MCF 10A (cell line): Measurements from ENCODE around the gene ARID5B. TPM values are rescaled to one million over a fixed set of nuclear protein-coding genes. Genes with fewer than 3 reads are reported as not detected.
A peak's percentile ranks its signal among the peaks of the same experiment; 100 is the strongest.

Experiments used
- BruUV-seq: library from RNA; stranded (reverse); fragments of 400-500 nt; replicated peaks from 2 replicates; lab custom pipeline; 2021; lab: Mats Ljungman, UMichigan
- CTCF ChIA-PET: fragments of 300-600 bp; sonication (Branson Sonifier 250); formaldehyde crosslinking; extraction: SDS; loops from one replicate; lab custom pipeline; 2021; ENCODE audit warnings: antibody characterized with exemption, inconsistent platforms; lab: Yijun Ruan, JAX
- POLR2A ChIA-PET: fragments of 300-600, 350-650 bp; sonication (Branson Sonifier 250); formaldehyde crosslinking; extraction: SDS; loops from one replicate; lab custom pipeline; 2020; ENCODE audit warnings: antibody characterized with exemption, inconsistent platforms; lab: Yijun Ruan, JAX
- DNase-seq: peaks from one replicate; pipeline ENCODE4 v3.0.0-alpha.2; 2018; ENCODE audit not compliant: unreplicated experiment
- H3K27ac Mint-ChIP-seq: one replicate; pipeline ENCODE4 v1.8.0; 2022; ENCODE audit warnings: mild to moderate bottlenecking, low read depth, mixed read lengths; ENCODE audit not compliant: unreplicated experiment
- H3K27me3 Mint-ChIP-seq: one replicate; pipeline ENCODE4 v1.8.0; 2022; ENCODE audit warnings: mixed read lengths; ENCODE audit not compliant: insufficient read depth, unreplicated experiment
- H3K36me3 Mint-ChIP-seq: one replicate; pipeline ENCODE4 v1.8.0; 2022; ENCODE audit warnings: mild to moderate bottlenecking, moderate library complexity, mixed read lengths; ENCODE audit not compliant: insufficient read depth, unreplicated experiment
- H3K4me1 Mint-ChIP-seq: one replicate; pipeline ENCODE4 v1.8.0; 2022; ENCODE audit warnings: mixed read lengths; ENCODE audit not compliant: insufficient read depth, unreplicated experiment
- H3K4me3 Mint-ChIP-seq: one replicate; pipeline ENCODE4 v1.8.0; 2022; ENCODE audit warnings: mild to moderate bottlenecking, moderate library complexity, mixed read lengths; ENCODE audit not compliant: unreplicated experiment
- H3K9me3 Mint-ChIP-seq: one replicate; pipeline ENCODE4 v1.8.0; 2022; ENCODE audit warnings: mixed read lengths; ENCODE audit not compliant: unreplicated experiment
- intact Hi-C: fragments of 100-400 bp; cut with micrococcal nuclease; formaldehyde crosslinking; loops from 2 replicates; pipeline ENCODE4 v1.14.1; 2022
- total RNA-seq: library from RNA; stranded (reverse); gene quantifications from 2 replicates; pipeline ENCODE4 v1.2.3, GENCODE V29; 2022
- TF ChIP-seq, protein P1 (sequence below): fragments of 200-600 bp; IDR thresholded peaks from one replicate; pipeline ENCODE4 v1.8.0; 2022; ENCODE audit warnings: antibody characterized with exemption, mild to moderate bottlenecking; ENCODE audit not compliant: unreplicated experiment

Gene ARID5B
- total RNA-seq, 1 experiment from 2014 or later: 12.2 TPM

DNA sequence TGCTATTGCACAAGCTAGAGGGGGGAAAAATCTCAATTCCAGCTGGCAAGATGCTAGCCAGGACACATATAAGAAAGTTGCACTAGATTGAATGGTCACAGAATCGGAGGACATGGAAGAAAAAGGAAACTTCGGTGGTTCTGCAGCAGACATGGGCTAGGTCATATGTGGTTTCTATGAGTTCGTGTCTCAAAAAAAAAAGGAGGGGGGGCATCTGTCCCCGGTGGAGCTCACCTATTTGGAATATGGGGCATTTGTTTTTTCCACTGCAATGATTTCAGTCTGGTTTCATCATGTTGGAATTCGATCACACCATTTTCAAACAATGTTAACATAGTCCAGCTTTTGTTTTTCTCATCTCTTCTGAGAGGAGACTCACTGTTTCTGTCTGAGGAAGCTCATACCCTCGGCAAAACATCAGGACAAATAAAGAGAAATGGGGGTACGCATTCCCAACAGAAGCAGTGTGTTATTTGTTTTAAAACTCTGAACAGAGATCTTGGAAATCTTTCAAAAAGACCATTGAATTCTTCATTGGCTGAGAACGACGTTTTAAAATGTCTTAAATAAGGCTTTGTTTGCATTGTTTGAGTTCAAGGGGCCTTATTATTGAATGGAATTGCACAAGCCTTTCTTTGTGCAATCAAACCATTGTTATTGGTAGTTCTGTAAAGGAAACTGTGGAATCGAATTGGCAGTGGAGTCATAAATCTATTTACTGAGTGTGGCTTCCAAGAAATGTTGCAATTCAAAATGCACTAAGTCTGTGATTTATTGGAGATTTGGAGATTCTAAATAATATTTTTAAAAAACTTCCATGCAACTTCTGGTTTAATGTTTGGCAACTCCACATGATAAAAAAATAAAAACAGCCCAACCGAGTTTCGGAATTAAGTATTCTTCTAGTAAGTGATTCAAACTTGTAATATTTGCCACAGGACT lies 194.0 kb downstream of the ARID5B start:
- no peaks in the 10 kb centered on the region for H3K27me3 Mint-ChIP-seq
- DNase-seq: peak; percentile 81
- ChIA-PET POLR2A (interaction anchor here (0.8 to 5.1 kb wide), 10 partner anchors 11 to 193 kb away, joined by 3 to 34 read pairs (median 4); no protein-coding TSS in a partner anchor), CTCF (interaction anchor here (0.6 to 0.8 kb wide), 4 partner anchors 31 to 192 kb away, joined by 3 to 5 read pairs (median 4); no protein-coding TSS in a partner anchor)
- H3K27ac Mint-ChIP-seq: peak overlapping the region; percentile 98
- peaks cover 7% of the 10 kb centered on the region for H3K9me3 Mint-ChIP-seq
- peak overlapping the region; percentile 58 for H3K4me3 Mint-ChIP-seq
- TF ChIP-seq, protein P1, sequence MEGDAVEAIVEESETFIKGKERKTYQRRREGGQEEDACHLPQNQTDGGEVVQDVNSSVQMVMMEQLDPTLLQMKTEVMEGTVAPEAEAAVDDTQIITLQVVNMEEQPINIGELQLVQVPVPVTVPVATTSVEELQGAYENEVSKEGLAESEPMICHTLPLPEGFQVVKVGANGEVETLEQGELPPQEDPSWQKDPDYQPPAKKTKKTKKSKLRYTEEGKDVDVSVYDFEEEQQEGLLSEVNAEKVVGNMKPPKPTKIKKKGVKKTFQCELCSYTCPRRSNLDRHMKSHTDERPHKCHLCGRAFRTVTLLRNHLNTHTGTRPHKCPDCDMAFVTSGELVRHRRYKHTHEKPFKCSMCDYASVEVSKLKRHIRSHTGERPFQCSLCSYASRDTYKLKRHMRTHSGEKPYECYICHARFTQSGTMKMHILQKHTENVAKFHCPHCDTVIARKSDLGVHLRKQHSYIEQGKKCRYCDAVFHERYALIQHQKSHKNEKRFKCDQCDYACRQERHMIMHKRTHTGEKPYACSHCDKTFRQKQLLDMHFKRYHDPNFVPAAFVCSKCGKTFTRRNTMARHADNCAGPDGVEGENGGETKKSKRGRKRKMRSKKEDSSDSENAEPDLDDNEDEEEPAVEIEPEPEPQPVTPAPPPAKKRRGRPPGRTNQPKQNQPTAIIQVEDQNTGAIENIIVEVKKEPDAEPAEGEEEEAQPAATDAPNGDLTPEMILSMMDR: no peak
- intact Hi-C loops: loop anchor here (5.0 kb wide), 2 partner anchors 147 to 193 kb away; partner anchors contain the start of gene ARID5B
- H3K36me3 Mint-ChIP-seq: peaks cover 57% of the 10 kb centered on the region
- TSS peak; percentile 70 for BruUV-seq
- H3K4me1 Mint-ChIP-seq: peaks cover 57% of the 10 kb centered on the region

DNA sequence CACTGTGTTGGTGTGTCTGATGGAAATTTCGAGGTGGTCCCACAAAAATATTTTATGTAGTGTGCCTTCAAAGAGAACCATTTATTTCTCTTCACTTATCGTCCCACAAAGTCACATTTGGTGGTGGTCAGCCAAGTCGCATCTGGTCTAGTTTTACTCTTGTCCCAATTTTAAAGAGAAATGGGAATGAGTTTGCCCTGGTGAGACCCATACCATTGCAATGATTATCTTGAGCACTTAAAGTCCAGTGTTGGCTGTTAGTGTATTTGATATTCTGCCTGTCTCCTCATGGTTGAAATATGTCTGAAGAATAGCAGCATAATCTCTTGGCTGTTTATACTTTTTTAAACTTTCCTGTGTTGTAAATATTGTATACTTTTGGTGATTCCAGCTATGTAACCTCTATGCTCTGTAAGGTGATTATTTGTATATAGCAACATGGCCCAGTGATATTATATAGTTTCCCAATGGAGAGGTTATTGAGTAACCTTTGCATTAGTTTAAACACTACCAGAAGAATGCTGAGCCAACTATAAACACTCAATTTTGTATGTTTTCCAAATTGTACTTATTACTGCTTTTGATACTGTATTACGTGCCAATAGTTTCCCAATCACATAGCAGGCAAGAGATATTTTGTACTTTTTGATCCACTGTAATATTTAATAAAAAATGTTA lies 194.9 kb downstream of the ARID5B start:
- no TSS peak for BruUV-seq
- H3K36me3 Mint-ChIP-seq: peaks cover 48% of the 10 kb centered on the region
- H3K27me3 Mint-ChIP-seq: no peaks in the 10 kb centered on the region
- CTCF ChIA-PET: no interaction called here
- peak; percentile 44 for DNase-seq
- POLR2A ChIA-PET: interaction anchor here (0.8 to 5.1 kb wide), 9 partner anchors 10 to 194 kb away, joined by 3 to 34 read pairs (median 4); no protein-coding TSS in a partner anchor
- peak overlapping the region; percentile 98 for H3K27ac Mint-ChIP-seq
- H3K4me3 Mint-ChIP-seq: peak overlapping the region; percentile 58
- intact Hi-C loops: loop anchor here (5.0 kb wide), 2 partner anchors 146 to 194 kb away; partner anchors contain the start of gene ARID5B
- peaks cover 57% of the 10 kb centered on the region for H3K4me1 Mint-ChIP-seq
- peaks cover 7% of the 10 kb centered on the region for H3K9me3 Mint-ChIP-seq
- TF ChIP-seq, protein P1: no peak

- TF ChIP-seq, protein P1: no peak
- ChIA-PET CTCF (interaction anchor here (0.9 kb wide), 1 partner anchor 201 kb away, joined by 3 read pairs; no protein-coding TSS in a partner anchor), POLR2A (interaction anchor here (1.8 kb wide), 1 partner anchor 8 kb away, joined by 4 read pairs; no protein-coding TSS in a partner anchor)
- Mint-ChIP-seq H3K27me3 (no peaks in the 10 kb centered on the region), H3K9me3 (peaks cover 7% of the 10 kb centered on the region), H3K4me1 (peaks cover 48% of the 10 kb centered on the region), H3K4me3 (no peak overlapping the region), H3K27ac (peak overlapping the region; percentile 1), H3K36me3 (peaks cover 27% of the 10 kb centered on the region)
- intact Hi-C loops: loop anchor here (5.0 kb wide), 2 partner anchors 144 to 196 kb away; partner anchors contain the start of gene ARID5B
- DNase-seq: no peak
- BruUV-seq: no TSS peak
Measured at GRCh38 chr10:62098278-62099121, 197.0 kb downstream of the ARID5B start.
